ENCODE measurements around the gene RFX2. TPM values are rescaled to one million over a fixed set of nuclear protein-coding genes. Genes with fewer than 3 reads are reported as not detected.

Gene RFX2
- total RNA-seq, 1 experiment from 2014 or later = 3.7 TPM

- Histone ChIP-seq H4K5ac (ENCODE audit: insufficient read length, low read depth, low read length) (no peak overlapping the region), H3K79me1 (ENCODE audit: insufficient read depth, low read depth, low read length, poor library complexity, severe bottlenecking) (no peaks in the 10 kb centered on the region), H3K56ac (ENCODE audit: insufficient read length, low read depth, low read length) (no peak overlapping the region), H3K27me3 (ENCODE audit: insufficient read depth, low read length) (no peaks in the 10 kb centered on the region), H3K18ac (ENCODE audit: insufficient read length, low read depth, low read length) (no peak overlapping the region), H2AFZ (ENCODE audit: low read length) (no peak overlapping the region), H2AK5ac (ENCODE audit: insufficient read length, low read length) (no peak overlapping the region), H2BK12ac (ENCODE audit: insufficient read length, low read depth, low read length) (no peak overlapping the region), H2BK120ac (ENCODE audit: low read depth, low read length, poor library complexity, severe bottlenecking) (no peak overlapping the region), H3K9ac (ENCODE audit: extremely low read depth, insufficient read length, low read length) (no peak overlapping the region), H3K23ac (ENCODE audit: insufficient read length, low read depth, low read length) (no peak overlapping the region), H4K91ac (ENCODE audit: insufficient read length, low read depth, low read length) (no peak overlapping the region), H3K4me1 (ENCODE audit: insufficient read depth, low read length) (peaks cover 4% of the 10 kb centered on the region), H4K20me1 (ENCODE audit: control insufficient read depth, insufficient read depth, insufficient read length) (no peaks in the 10 kb centered on the region), H4K8ac (replicated peaks; ENCODE audit: insufficient read length, low read depth, low read length) (no peak overlapping the region), H3K14ac (ENCODE audit: insufficient read depth, low read length) (no peak overlapping the region; the same call in 1 of the 2 replicates), H3T11ph (ENCODE audit: low read length) (no peak overlapping the region), H3K23me2 (ENCODE audit: insufficient read length, low read depth, low read length, poor library complexity, severe bottlenecking) (no peaks in the 10 kb centered on the region), H2BK5ac (ENCODE audit: insufficient read length, low read length) (no peak overlapping the region), H3K79me2 (ENCODE audit: insufficient read depth, low read length) (no peaks in the 10 kb centered on the region), H2BK15ac (ENCODE audit: low read depth, low read length) (no peak overlapping the region), H3K4ac (ENCODE audit: low read depth, low read length) (no peak overlapping the region), H3K4me2 (ENCODE audit: insufficient read depth, insufficient read length, low read length) (no peak overlapping the region), H3K9me3 (ENCODE audit: control insufficient read depth, low read depth, low read length) (no peaks in the 10 kb centered on the region), H2BK20ac (ENCODE audit: low read depth, low read length, poor library complexity, severe bottlenecking) (no peak overlapping the region), H3K27ac (ENCODE audit: insufficient read length, low read depth, low read length) (no peak overlapping the region)
- Mint-ChIP-seq H3K27ac (peak overlapping the region in 1 of 3 experiments; percentile 37; a peak in 1 of 7 replicates), H3K4me3 (no peak overlapping the region), H3K4me1 (peaks cover 26 to 29% of the 10 kb centered on the region in 2 experiments), H3K9me3 (no peaks in the 10 kb centered on the region), H3K36me3 (ENCODE audit: insufficient read depth in 1 of 3, low read depth in 3 of 3) (no peaks in the 10 kb centered on the region), H3K27me3 (ENCODE audit: low read depth) (peaks cover 36% of the 10 kb centered on the region)
- no CpG with 5 or more reads among the region's 16 CpGs for WGBS (ENCODE audit: extremely low coverage, insufficient read length, low lambda C conversion rate)
- DNase-seq = no peak
- no peak for TF ChIP-seq CTCF (conservative IDR thresholded peaks at IDR 0.05)
Measured at GRCh38 chr19:6061376-6062130, 48.7 kb downstream of the RFX2 start.
